DOHH2 (cell line): ENCODE data around the gene DSCAML1.

Experiments
- H3F3A ChIP-seq: fragments of 200-600 bp; sonication (generic), shearing (Covaris generic); 2 replicates; pipeline ENCODE4 v1.6.0; 2016; ENCODE audit warnings: antibody characterized with exemption, mild to moderate bottlenecking; ENCODE audit not compliant: control insufficient read depth, insufficient read depth
- H3K27ac ChIP-seq: fragments of 200-600 bp; sonication (generic); 2 replicates; pipeline ENCODE4 v1.5.1; 2014; ENCODE audit warnings: low read depth, mild to moderate bottlenecking, low read length, moderate library complexity
- H3K27me3 ChIP-seq: fragments of 200-600 bp; sonication (generic); 2 replicates; pipeline ENCODE4 v1.6.1; 2014; ENCODE audit warnings: mild to moderate bottlenecking, low read length, mixed read lengths; ENCODE audit not compliant: control insufficient read depth
- H3K36me3 ChIP-seq: fragments of 200-600 bp; sonication (generic); 2 replicates; pipeline ENCODE4 v1.6.1; 2014; ENCODE audit warnings: mild to moderate bottlenecking, low read length, moderate library complexity, mixed read lengths; ENCODE audit not compliant: control insufficient read depth
- H3K4me1 ChIP-seq: fragments of 200-600 bp; sonication (generic); 2 replicates; pipeline ENCODE4 v1.6.1; 2014; ENCODE audit warnings: mild to moderate bottlenecking, low read length, mixed read lengths; ENCODE audit not compliant: control insufficient read depth
- H3K4me2 ChIP-seq: fragments of 200-600 bp; sonication (generic); 2 replicates; pipeline ENCODE4 v1.6.0; 2014; ENCODE audit warnings: mild to moderate bottlenecking, low read length, moderate library complexity
- H3K4me3 ChIP-seq: fragments of 200-600 bp; sonication (generic); 2 replicates; pipeline ENCODE4 v1.5.1; 2014; ENCODE audit warnings: mild to moderate bottlenecking, low read length, mixed read lengths
- H3K79me2 ChIP-seq: fragments of 200-600 bp; sonication (generic); 2 replicates; pipeline ENCODE4 v1.6.1; 2014; ENCODE audit warnings: mild to moderate bottlenecking, low read length, mixed read lengths; ENCODE audit not compliant: control insufficient read depth
- H3K9me2 ChIP-seq: fragments of 200-600 bp; sonication (generic); replicated peaks from 2 replicates; pipeline ENCODE4 v1.6.1; 2014; ENCODE audit warnings: mild to moderate bottlenecking, low read length, mixed read lengths; ENCODE audit not compliant: control insufficient read depth
- H3K9me3 ChIP-seq: fragments of 200-600 bp; sonication (generic); 2 replicates; pipeline ENCODE4 v1.6.1; 2014; ENCODE audit warnings: antibody characterized with exemption, low read length, mixed read lengths; ENCODE audit not compliant: control insufficient read depth, insufficient read depth
- H4K20me1 ChIP-seq: fragments of 200-600 bp; sonication (generic); 2 replicates; pipeline ENCODE4 v1.6.0; 2014; ENCODE audit warnings: low read depth, mild to moderate bottlenecking, antibody characterized with exemption, low read length, moderate library complexity; ENCODE audit not compliant: control insufficient read depth, insufficient read depth
- CTCF ChIP-seq: fragments of 200-600 bp; sonication (generic); IDR thresholded peaks from one replicate; pipeline ENCODE4 v1.5.1; 2014; ENCODE audit warnings: antibody characterized with exemption, mild to moderate bottlenecking, low read depth, low read length; ENCODE audit not compliant: poor library complexity, severe bottlenecking
- EZH2phosphoT487 ChIP-seq: fragments of 200-600 bp; sonication (generic); IDR thresholded peaks from 2 replicates; pipeline ENCODE4 v1.6.1; 2017; ENCODE audit warnings: borderline replicate concordance, mild to moderate bottlenecking, antibody characterized with exemption, low read length, moderate library complexity, mixed read lengths

DSCAML1 gene

GRCh38 chr11:117715801-117716200 is 81.2 kb downstream of the DSCAML1 start:
- Histone ChIP-seq H3K79me2 (no peaks in the 10 kb centered on the region), H3K27ac (no peak overlapping the region), H3K27me3 (peaks cover 5% of the 10 kb centered on the region), H3K4me3 (no peak overlapping the region), H3K9me2 (no peaks in the 10 kb centered on the region), H3F3A (no peaks in the 10 kb centered on the region), H3K4me2 (no peak overlapping the region), H4K20me1 (no peaks in the 10 kb centered on the region), H3K4me1 (peaks cover 8% of the 10 kb centered on the region), H3K9me3 (no peaks in the 10 kb centered on the region), H3K36me3 (no peaks in the 10 kb centered on the region)
- TF ChIP-seq EZH2phosphoT487 (no peak), CTCF (no peak)

GRCh38 chr11:117713538-117713991 is 83.5 kb downstream of the DSCAML1 start:
- Histone ChIP-seq H3K4me2 (no peak overlapping the region), H4K20me1 (no peaks in the 10 kb centered on the region), H3K27ac (no peak overlapping the region), H3K9me3 (no peaks in the 10 kb centered on the region), H3F3A (no peaks in the 10 kb centered on the region), H3K9me2 (no peaks in the 10 kb centered on the region), H3K36me3 (no peaks in the 10 kb centered on the region), H3K79me2 (no peaks in the 10 kb centered on the region), H3K27me3 (peaks cover 5% of the 10 kb centered on the region), H3K4me3 (no peak overlapping the region), H3K4me1 (peaks cover 8% of the 10 kb centered on the region)
- TF ChIP-seq EZH2phosphoT487, result no peak
- no peak for TF ChIP-seq CTCF

- no peak overlapping the region for H3K4me3 ChIP-seq
- H3F3A ChIP-seq, result no peaks in the 10 kb centered on the region
- no peaks in the 10 kb centered on the region for H3K9me3 ChIP-seq
- H3K4me2 ChIP-seq, result no peak overlapping the region
- no peaks in the 10 kb centered on the region for H3K36me3 ChIP-seq
- H3K9me2 ChIP-seq, result no peaks in the 10 kb centered on the region
- H3K27ac ChIP-seq, result no peak overlapping the region
- no peaks in the 10 kb centered on the region for H3K79me2 ChIP-seq
- H3K27me3 ChIP-seq, result peaks cover 5% of the 10 kb centered on the region
- no peak for TF ChIP-seq CTCF
- no peak for TF ChIP-seq EZH2phosphoT487
- H3K4me1 ChIP-seq, result peaks cover 8% of the 10 kb centered on the region
- no peaks in the 10 kb centered on the region for H4K20me1 ChIP-seq
These were observed 84.5 kb downstream of the DSCAML1 start for GRCh38 chr11:117712530-117712929.

DNA sequence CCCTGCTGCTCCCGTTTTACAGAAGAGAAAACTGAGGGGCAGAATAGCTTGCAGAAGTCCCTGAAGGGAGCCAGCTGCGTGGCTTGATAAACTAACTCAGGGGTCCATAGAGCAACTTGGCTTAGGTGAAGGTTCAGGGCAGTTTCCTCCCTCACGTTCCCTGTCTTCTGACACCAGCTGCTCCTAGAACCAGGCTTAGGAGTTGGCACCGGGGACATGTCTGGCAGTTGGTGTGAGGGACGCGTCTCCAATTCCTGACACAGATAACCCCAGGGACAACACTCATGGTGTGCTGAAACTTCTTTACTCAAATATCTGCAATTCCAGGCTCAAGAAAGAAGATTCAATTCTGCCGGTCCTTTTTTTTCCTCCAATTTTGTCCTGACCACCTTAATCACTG is 85.7 kb downstream of the DSCAML1 start:
- H4K20me1 ChIP-seq, result no peaks in the 10 kb centered on the region
- peaks cover 2% of the 10 kb centered on the region for H3K4me1 ChIP-seq
- H3F3A ChIP-seq, result no peaks in the 10 kb centered on the region
- no peaks in the 10 kb centered on the region for H3K36me3 ChIP-seq
- no peak overlapping the region for H3K27ac ChIP-seq
- H3K79me2 ChIP-seq, result no peaks in the 10 kb centered on the region
- no peaks in the 10 kb centered on the region for H3K9me2 ChIP-seq
- H3K4me2 ChIP-seq, result no peak overlapping the region
- no peaks in the 10 kb centered on the region for H3K9me3 ChIP-seq
- peaks cover 2% of the 10 kb centered on the region for H3K27me3 ChIP-seq
- TF ChIP-seq EZH2phosphoT487, result no peak
- TF ChIP-seq CTCF, result no peak
- H3K4me3 ChIP-seq, result no peak overlapping the region
